ENCODE results near the gene RNF145.

RNF145 gene

GRCh38 chr5:159183247-159183646 is 26.1 kb downstream of the RNF145 start:
- no peaks in the 10 kb centered on the region for H3K9me3 ChIP-seq
- H3K27ac ChIP-seq: no peak overlapping the region
- no peak overlapping the region for H3K4me3 ChIP-seq
- peaks cover 70% of the 10 kb centered on the region for H4K20me1 ChIP-seq
- no peak overlapping the region for H3K4me2 ChIP-seq
- 0 out of 2 replicates have a peak, but pooled peaks cover 5% of the 10 kb centered on the region for H3K4me1 ChIP-seq
- peaks cover 60% of the 10 kb centered on the region for H3K36me3 ChIP-seq
- H3K9ac ChIP-seq: no peak overlapping the region
- H3K27me3 ChIP-seq: no peaks in the 10 kb centered on the region
- no peak for TF ChIP-seq Cebpa-rat (IDR thresholded peaks at IDR 0.05)

- no peak overlapping the region for H3K4me3 ChIP-seq
- H3K27ac ChIP-seq: no peak overlapping the region
- no peak overlapping the region for H3K4me2 ChIP-seq
- H3K9ac ChIP-seq: no peak overlapping the region
- H3K9me3 ChIP-seq: no peaks in the 10 kb centered on the region
- no peaks in the 10 kb centered on the region for H3K27me3 ChIP-seq
- peaks cover 64% of the 10 kb centered on the region for H4K20me1 ChIP-seq
- no peak for TF ChIP-seq Cebpa-rat (IDR thresholded peaks at IDR 0.05)
- H3K36me3 ChIP-seq: peaks cover 54% of the 10 kb centered on the region
- H3K4me1 ChIP-seq: 0 out of 2 replicates have a peak, but pooled peaks cover 5% of the 10 kb centered on the region
These were observed 26.7 kb downstream of the RNF145 start for GRCh38 chr5:159182691-159183090.

DNA sequence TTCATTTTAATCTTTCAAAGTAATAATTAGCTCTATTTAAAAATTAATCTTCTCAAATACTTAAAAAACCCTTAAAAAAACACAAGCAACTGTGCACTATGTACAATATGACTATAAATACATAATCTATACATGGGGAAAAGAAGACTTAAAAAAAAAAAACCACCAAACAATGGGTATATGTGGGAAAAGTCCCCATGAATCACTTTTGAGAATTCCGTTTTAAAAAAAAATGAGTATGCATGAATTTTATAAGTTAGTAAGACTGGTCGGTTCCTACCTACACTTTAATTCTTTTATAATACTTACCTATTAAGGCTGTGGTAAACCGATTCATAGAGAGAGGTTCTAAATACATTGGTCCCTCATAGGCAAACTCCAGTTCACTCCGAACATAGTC is 27.7 kb downstream of the RNF145 start:
- Histone ChIP-seq H3K4me1 (0 out of 2 replicates have a peak, but pooled peaks cover 5% of the 10 kb centered on the region), H3K36me3 (peaks cover 50% of the 10 kb centered on the region)

GRCh38 chr5:159181152-159181551 is 28.2 kb downstream of the RNF145 start:
- Histone ChIP-seq H3K4me3 (no peak overlapping the region), H3K4me1 (0 out of 2 replicates have a peak, but pooled peaks cover 5% of the 10 kb centered on the region), H3K4me2 (no peak overlapping the region), H4K20me1 (peaks cover 53% of the 10 kb centered on the region), H3K9me3 (no peaks in the 10 kb centered on the region), H3K9ac (no peak overlapping the region), H3K27me3 (no peaks in the 10 kb centered on the region), H3K36me3 (peaks cover 50% of the 10 kb centered on the region), H3K27ac (no peak overlapping the region)
- TF ChIP-seq Cebpa-rat (IDR thresholded peaks at IDR 0.05): no peak

More for the DNA sequence above, 27.7 kb downstream of the RNF145 start:
- H4K20me1 ChIP-seq: peaks cover 58% of the 10 kb centered on the region
- no peak overlapping the region for H3K4me3 ChIP-seq
- no peaks in the 10 kb centered on the region for H3K27me3 ChIP-seq
- H3K9ac ChIP-seq: no peak overlapping the region
- no peak overlapping the region for H3K27ac ChIP-seq
- no peak for TF ChIP-seq Cebpa-rat (IDR thresholded peaks at IDR 0.05)
- H3K4me2 ChIP-seq: no peak overlapping the region
- H3K9me3 ChIP-seq: no peaks in the 10 kb centered on the region

DNA sequence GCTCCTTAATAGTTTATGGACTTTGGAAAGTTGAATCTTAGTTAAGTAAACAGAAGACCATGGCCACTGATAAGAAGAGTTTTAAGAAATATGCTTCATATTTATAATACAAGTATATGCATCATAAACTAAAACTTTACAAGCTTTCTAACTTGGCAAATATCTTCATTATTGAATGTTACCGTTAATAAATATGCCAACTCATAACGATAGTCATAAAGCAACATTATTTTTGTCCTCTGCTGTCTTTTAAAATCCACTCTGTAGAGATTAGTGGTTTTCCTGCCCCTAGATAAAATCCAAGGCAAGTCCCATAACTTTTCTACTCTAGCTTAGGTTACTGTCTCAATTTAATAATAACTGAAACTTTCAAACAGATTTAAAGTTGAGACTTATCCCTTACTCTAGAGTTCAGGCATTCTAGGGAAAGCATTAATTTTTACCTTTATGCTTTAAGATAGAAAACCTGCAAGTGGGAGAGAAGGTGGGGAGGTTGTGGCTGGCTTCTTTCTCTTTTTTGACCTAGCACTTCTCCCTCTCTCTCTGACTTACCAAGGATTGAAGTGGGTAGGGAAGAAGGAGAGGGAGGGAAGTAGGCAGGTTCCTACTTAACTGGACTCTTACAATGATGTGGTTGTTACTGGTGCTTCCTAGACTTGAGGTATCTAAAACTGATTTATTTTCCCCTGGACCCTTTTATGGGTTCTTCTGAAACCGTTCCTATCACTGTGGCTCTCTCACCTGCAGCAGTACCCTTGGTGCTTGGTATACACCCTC is 29.6 kb downstream of the RNF145 start:
- Histone ChIP-seq H3K36me3 (peaks cover 50% of the 10 kb centered on the region), H3K4me2 (no peak overlapping the region), H3K4me1 (0 out of 2 replicates have a peak, but pooled peaks cover 5% of the 10 kb centered on the region), H4K20me1 (peaks cover 40% of the 10 kb centered on the region), H3K9ac (no peak overlapping the region), H3K27ac (no peak overlapping the region), H3K27me3 (no peaks in the 10 kb centered on the region), H3K9me3 (no peaks in the 10 kb centered on the region), H3K4me3 (no peak overlapping the region)
- no peak for TF ChIP-seq Cebpa-rat (IDR thresholded peaks at IDR 0.05)

DNA sequence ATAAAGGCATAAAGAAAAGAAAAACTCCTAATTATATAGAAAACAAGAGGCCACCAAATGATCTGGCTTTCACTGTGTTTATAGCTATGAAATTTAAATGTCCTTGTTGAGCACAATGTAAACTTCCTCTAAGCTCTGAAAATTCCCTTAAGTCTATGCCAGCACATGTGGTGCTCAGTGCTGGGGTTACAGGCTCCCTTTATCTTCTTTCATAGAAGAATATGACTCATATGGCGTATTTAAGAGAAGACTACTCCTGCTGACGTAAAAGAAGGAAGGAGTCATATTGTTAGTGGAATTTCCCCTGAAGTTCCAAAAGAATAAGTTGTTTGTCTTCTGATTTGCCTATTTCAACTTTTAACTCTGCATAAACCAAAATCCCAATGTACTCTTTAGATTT is 30.4 kb downstream of the RNF145 start:
- H3K27me3 ChIP-seq: no peaks in the 10 kb centered on the region
- no peak overlapping the region for H3K4me3 ChIP-seq
- no peaks in the 10 kb centered on the region for H3K9me3 ChIP-seq
- H3K4me2 ChIP-seq: no peak overlapping the region
- H3K9ac ChIP-seq: no peak overlapping the region
- peaks cover 54% of the 10 kb centered on the region for H3K36me3 ChIP-seq
- H4K20me1 ChIP-seq: peaks cover 35% of the 10 kb centered on the region
- H3K4me1 ChIP-seq: 0 out of 2 replicates have a peak, but pooled peaks cover 5% of the 10 kb centered on the region
- TF ChIP-seq Cebpa-rat (IDR thresholded peaks at IDR 0.05): no peak
- no peak overlapping the region for H3K27ac ChIP-seq

GRCh38 chr5:159175547-159175946 is 33.8 kb downstream of the RNF145 start:
- H3K27me3 ChIP-seq: no peaks in the 10 kb centered on the region
- H3K27ac ChIP-seq: no peak overlapping the region
- H3K36me3 ChIP-seq: peaks cover 62% of the 10 kb centered on the region
- no peak overlapping the region for H3K4me3 ChIP-seq
- no peaks in the 10 kb centered on the region for H3K4me1 ChIP-seq
- H3K4me2 ChIP-seq: no peak overlapping the region
- no peak overlapping the region for H3K9ac ChIP-seq
- TF ChIP-seq Cebpa-rat (IDR thresholded peaks at IDR 0.05): no peak
- H3K9me3 ChIP-seq: no peaks in the 10 kb centered on the region
- peaks cover 12% of the 10 kb centered on the region; the same call in 1 of the 2 replicates for H4K20me1 ChIP-seq

DNA sequence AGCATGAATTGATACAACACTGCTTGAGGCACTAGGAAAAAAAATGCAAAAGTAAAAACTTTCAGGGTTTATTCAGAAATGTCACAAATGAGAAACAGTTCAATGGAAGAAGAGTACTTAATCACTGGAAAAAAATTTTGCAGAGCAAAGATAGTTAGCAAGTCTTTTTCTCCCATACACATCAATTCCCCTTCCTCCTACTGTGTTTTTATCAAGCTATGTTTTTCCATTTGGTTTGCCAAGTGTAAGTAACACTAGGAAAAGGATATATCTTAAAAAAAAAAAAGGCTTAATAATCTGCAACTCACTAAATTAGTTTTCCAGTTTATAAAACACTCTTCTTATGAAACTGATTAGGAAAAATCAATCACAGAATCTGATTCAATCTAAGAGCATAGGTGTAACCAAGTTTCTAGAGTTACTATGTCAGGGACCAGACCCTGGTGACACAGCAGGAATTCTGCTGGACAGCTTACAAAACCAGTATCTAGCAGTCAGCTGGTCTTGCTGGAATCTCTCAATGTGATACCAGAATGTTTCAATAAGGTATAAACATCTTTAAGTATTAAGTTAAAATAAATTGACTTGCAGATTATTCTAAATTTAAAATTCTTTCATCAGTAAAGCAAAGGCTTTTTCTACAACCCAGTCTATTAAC is 34.7 kb downstream of the RNF145 start:
- H3K9me3 ChIP-seq: no peaks in the 10 kb centered on the region
- no peak overlapping the region for H3K9ac ChIP-seq
- no peak for TF ChIP-seq Cebpa-rat (IDR thresholded peaks at IDR 0.05)
- H3K27me3 ChIP-seq: no peaks in the 10 kb centered on the region
- no peaks in the 10 kb centered on the region for H3K4me1 ChIP-seq
- peaks cover 55% of the 10 kb centered on the region for H3K36me3 ChIP-seq
- H3K27ac ChIP-seq: no peak overlapping the region
- H3K4me2 ChIP-seq: no peak overlapping the region
- H4K20me1 ChIP-seq: peaks cover 3% of the 10 kb centered on the region; the same call in 1 of the 2 replicates
- H3K4me3 ChIP-seq: no peak overlapping the region

DNA sequence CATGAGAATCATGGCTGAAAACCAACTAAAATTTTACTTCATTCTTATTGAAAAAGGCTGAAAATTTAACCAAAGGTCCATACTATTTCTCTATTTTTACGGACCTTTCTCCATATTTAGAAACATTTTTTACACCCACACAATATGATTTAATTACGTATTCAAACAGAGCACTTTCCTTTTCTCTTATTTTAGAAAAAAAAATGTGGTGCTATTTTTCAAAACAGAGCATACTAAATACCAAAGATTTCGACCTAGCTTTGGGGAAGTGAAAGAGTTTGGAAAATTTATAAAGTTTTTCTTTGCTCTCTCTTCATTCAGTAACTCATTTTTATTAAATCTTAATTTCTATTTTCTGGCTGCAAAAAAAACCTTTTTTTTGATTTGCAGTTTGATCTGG is 38.1 kb downstream of the RNF145 start:
- TF ChIP-seq Cebpa-rat (IDR thresholded peaks at IDR 0.05): no peak
- Histone ChIP-seq H4K20me1 (no peaks in the 10 kb centered on the region), H3K4me1 (no peaks in the 10 kb centered on the region), H3K4me2 (no peak overlapping the region), H3K27ac (no peak overlapping the region), H3K4me3 (no peak overlapping the region), H3K9me3 (no peaks in the 10 kb centered on the region), H3K27me3 (no peaks in the 10 kb centered on the region), H3K36me3 (peaks cover 63% of the 10 kb centered on the region), H3K9ac (no peak overlapping the region)

DNA sequence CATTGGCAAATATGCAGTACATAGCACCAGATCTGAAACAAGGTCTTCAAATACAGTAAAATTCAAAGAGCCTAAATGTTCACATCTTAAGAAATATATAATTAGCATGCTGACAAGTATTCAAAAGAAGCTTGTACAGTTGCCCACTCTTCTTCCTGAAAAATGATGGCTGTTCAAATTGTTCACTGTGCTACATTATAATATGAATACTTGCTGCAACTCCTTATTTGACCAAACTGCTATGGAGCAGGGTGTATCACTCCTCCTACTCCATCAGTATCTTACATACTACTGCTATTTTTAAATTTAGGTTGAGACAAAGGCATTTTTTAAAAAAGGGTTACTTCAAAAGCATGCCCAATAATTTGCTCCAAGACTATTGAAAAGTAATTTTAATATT is 39.3 kb downstream of the RNF145 start:
- Histone ChIP-seq H3K27ac (no peak overlapping the region), H3K4me3 (no peak overlapping the region), H3K9ac (no peak overlapping the region), H4K20me1 (0 out of 2 replicates have a peak, but pooled peaks cover 1% of the 10 kb centered on the region), H3K4me2 (no peak overlapping the region), H3K9me3 (no peaks in the 10 kb centered on the region), H3K4me1 (no peaks in the 10 kb centered on the region), H3K36me3 (peaks cover 61% of the 10 kb centered on the region), H3K27me3 (no peaks in the 10 kb centered on the region)
- TF ChIP-seq Cebpa-rat (IDR thresholded peaks at IDR 0.05): no peak
